HEK293 (cell line): ENCODE data around the gene TPCN2.

Experiments used
- CTCF ChIA-PET: fragments of 350-600 bp; formaldehyde crosslinking; extraction: SDS; loops from one replicate; lab custom pipeline; 2021; ENCODE audit warnings: antibody characterized with exemption; lab: Yijun Ruan, JAX
- POLR2A ChIA-PET: fragments of 300-600 bp; formaldehyde crosslinking; extraction: SDS; loops from one replicate; lab custom pipeline; 2020; ENCODE audit warnings: antibody characterized with exemption, inconsistent platforms; lab: Yijun Ruan, JAX
- H3K27ac ChIP-seq: fragments of 200-500 bp; sonication (Bioruptor generic); 2 replicates; pipeline ENCODE4 v1.5.1; 2014; ENCODE audit warnings: low read depth, low read length, control low read depth, inconsistent platforms; ENCODE audit errors: extremely low read depth
- H3K36me3 ChIP-seq, 2 experiments: fragments of 200-500 bp in 1 of 2; sonication (Bioruptor generic) in 1 of 2; 1 replicate in 1 of 2; 2 replicates in 1 of 2; pipeline ENCODE4 v1.5.1; 2014 to 2017; ENCODE audit warnings: inconsistent platforms in 2 of 2, low read length in 2 of 2; ENCODE audit not compliant: control insufficient read depth in 2 of 2, insufficient read depth in 1 of 2
- H3K4me1 ChIP-seq: fragments of 200-500 bp; sonication (Bioruptor generic); 2 replicates; pipeline ENCODE4 v1.5.1; 2014; ENCODE audit warnings: mild to moderate bottlenecking, low read length, inconsistent platforms; ENCODE audit not compliant: control insufficient read depth, insufficient read depth
- H3K4me3 ChIP-seq: 2 replicates; pipeline ENCODE4 v1.5.1; 2011; ENCODE audit warnings: low read depth, mild to moderate bottlenecking, control low read depth, low read length, moderate library complexity
- H3K9me3 ChIP-seq: fragments of 200-500 bp; sonication (Bioruptor generic); 2 replicates; pipeline ENCODE4 v1.5.1; 2014; ENCODE audit warnings: low read depth, low read length, inconsistent platforms; ENCODE audit not compliant: control insufficient read depth, insufficient read depth
- GLI4 ChIP-seq: fragments of 450-650 bp; formaldehyde crosslinking; IDR thresholded peaks from 2 replicates; pipeline ENCODE4 v1.5.1; 2016; ENCODE audit warnings: missing biosample characterization, missing genetic modification characterization
- KLF1 ChIP-seq: fragments of 450-650 bp; formaldehyde crosslinking; IDR thresholded peaks from 2 replicates; pipeline ENCODE4 v1.5.1; 2016; ENCODE audit warnings: missing biosample characterization, missing genetic modification characterization
- ZNF501 ChIP-seq: fragments of 450-650 bp; formaldehyde crosslinking; IDR thresholded peaks from 2 replicates; pipeline ENCODE4 v1.5.1; 2016; ENCODE audit warnings: missing biosample characterization, missing genetic modification characterization
- ZNF514 ChIP-seq: fragments of 450-650 bp; formaldehyde crosslinking; IDR thresholded peaks from 2 replicates; pipeline ENCODE4 v1.5.1; 2016; ENCODE audit warnings: missing biosample characterization, missing genetic modification characterization
- ZNF664 ChIP-seq: fragments of 450-650 bp; formaldehyde crosslinking; IDR thresholded peaks from 2 replicates; pipeline ENCODE4 v1.5.1; 2016; ENCODE audit warnings: missing biosample characterization, missing genetic modification characterization
- ZNF670 ChIP-seq: fragments of 450-650 bp; formaldehyde crosslinking; IDR thresholded peaks from 2 replicates; pipeline ENCODE4 v1.5.1; 2016; ENCODE audit warnings: missing biosample characterization, missing genetic modification characterization, low read depth
- ZNF701 ChIP-seq: fragments of 450-650 bp; formaldehyde crosslinking; IDR thresholded peaks from 2 replicates; pipeline ENCODE4 v1.5.1; 2016; ENCODE audit warnings: missing biosample characterization, missing genetic modification characterization
- ZNF777 ChIP-seq: fragments of 450-650 bp; formaldehyde crosslinking; IDR thresholded peaks from 2 replicates; pipeline ENCODE4 v1.5.1; 2017; ENCODE audit warnings: missing biosample characterization, missing genetic modification characterization, borderline replicate concordance
- TF ChIP-seq, protein P1 (sequence below): fragments of 450-650 bp; formaldehyde crosslinking; IDR thresholded peaks from 2 replicates; pipeline ENCODE4 v1.5.1; 2016; ENCODE audit warnings: missing biosample characterization, missing genetic modification characterization
- TF ChIP-seq, protein P2 (sequence below): fragments of 450-650 bp; formaldehyde crosslinking; IDR thresholded peaks from 2 replicates; pipeline ENCODE4 v1.5.1; 2016; ENCODE audit warnings: missing biosample characterization, missing genetic modification characterization, borderline replicate concordance
- TF ChIP-seq, protein P3 (sequence below): fragments of 450-650 bp; formaldehyde crosslinking; IDR thresholded peaks from 2 replicates; pipeline ENCODE4 v1.5.1; 2016; ENCODE audit warnings: missing biosample characterization, missing genetic modification characterization

The TPCN2 gene

DNA sequence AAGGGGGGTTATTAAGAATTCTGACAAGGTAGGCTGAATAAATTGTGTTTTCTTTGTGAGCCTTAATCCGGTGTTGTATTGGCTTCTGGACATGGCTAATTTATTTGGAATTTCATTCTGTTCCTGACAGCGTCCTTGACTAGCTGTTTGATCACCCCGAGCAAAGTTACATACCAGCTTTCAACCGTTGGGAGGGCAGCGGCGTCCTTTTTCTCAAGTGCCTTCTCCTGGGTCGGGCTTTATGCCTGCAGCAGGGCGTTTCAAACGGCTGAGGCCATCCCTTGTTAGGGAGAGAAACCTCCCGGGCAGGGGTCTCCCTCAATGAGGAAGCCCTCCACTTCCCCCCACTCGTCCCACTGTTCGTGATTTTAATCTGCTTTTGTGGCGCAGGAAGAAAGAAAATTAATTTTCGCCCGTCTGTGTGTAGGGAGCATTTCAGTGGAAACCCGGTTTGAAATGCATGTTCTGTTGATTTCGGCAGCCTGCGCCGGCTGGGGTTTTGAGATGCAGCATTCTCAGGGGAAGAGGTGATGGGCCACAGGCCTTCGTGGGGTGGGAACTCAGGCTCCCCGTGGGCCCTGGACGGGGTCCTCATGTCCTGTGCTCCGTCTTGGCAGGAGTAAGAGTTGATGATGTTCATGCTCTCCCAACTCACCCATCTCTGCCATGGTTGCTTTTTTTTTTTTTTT, 104.1 kb downstream of the TPCN2 start:
- no peak overlapping the region for H3K4me3 ChIP-seq
- no peak for TF ChIP-seq ZNF701 (tag by site-specific recombination)
- no peak for TF ChIP-seq GLI4 (tag by site-specific recombination)
- no peak for TF ChIP-seq KLF1 (tag by site-specific recombination)
- TF ChIP-seq ZNF514 (tag by site-specific recombination), result no peak
- TF ChIP-seq, protein P1, sequence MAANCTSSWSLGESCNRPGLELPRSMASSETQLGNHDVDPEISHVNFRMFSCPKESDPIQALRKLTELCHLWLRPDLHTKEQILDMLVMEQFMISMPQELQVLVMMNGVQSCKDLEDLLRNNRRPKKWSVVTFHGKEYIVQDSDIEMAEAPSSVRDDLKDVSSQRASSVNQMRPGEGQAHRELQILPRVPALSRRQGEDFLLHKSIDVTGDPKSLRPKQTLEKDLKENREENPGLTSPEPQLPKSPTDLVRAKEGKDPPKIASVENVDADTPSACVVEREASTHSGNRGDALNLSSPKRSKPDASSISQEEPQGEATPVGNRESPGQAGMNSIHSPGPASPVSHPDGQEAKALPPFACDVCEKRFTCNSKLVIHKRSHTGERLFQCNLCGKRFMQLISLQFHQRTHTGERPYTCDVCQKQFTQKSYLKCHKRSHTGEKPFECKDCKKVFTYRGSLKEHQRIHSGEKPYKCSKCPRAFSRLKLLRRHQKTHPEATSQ, result no peak
- no peak for TF ChIP-seq ZNF664
- TF ChIP-seq ZNF501 (tag by site-specific recombination), result no peak
- TF ChIP-seq, all 188 proteins: peak for 0
- ChIA-PET CTCF (interaction anchor here (0.6 kb wide), 2 partner anchors 21 to 278 kb away, joined by 3 read pairs; no protein-coding TSS in a partner anchor), POLR2A (interaction anchor here (0.6 to 0.7 kb wide), 4 partner anchors 21 to 922 kb away, joined by 3 to 6 read pairs (median 4); no protein-coding TSS in a partner anchor)
- Histone ChIP-seq H3K27ac (no peak overlapping the region), H3K4me1 (no peaks in the 10 kb centered on the region), H3K36me3 (no peaks in the 10 kb centered on the region), H3K9me3 (no peaks in the 10 kb centered on the region)

DNA sequence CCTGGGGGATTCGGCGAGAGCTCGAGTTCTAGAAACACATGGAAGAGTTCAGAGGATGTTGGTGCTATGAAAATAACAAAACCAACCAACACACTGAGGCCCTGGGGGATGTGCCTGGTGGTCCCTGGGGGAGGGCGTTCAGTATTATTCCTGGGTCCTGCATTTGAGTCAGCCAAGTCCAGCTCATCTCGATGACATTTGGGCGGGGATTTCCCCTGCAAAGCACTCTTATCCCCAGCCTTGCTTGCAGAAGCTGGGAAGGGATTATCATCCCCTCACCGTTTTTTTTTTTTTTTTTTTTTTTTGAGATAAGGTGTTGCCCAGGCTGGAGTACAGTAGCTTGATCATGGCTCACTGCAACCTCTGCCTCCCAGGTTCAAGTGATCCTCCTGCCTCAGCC, 104.9 kb downstream of the TPCN2 start:
- no peaks in the 10 kb centered on the region for H3K36me3 ChIP-seq
- TF ChIP-seq ZNF777, result no peak
- TF ChIP-seq, protein P2, sequence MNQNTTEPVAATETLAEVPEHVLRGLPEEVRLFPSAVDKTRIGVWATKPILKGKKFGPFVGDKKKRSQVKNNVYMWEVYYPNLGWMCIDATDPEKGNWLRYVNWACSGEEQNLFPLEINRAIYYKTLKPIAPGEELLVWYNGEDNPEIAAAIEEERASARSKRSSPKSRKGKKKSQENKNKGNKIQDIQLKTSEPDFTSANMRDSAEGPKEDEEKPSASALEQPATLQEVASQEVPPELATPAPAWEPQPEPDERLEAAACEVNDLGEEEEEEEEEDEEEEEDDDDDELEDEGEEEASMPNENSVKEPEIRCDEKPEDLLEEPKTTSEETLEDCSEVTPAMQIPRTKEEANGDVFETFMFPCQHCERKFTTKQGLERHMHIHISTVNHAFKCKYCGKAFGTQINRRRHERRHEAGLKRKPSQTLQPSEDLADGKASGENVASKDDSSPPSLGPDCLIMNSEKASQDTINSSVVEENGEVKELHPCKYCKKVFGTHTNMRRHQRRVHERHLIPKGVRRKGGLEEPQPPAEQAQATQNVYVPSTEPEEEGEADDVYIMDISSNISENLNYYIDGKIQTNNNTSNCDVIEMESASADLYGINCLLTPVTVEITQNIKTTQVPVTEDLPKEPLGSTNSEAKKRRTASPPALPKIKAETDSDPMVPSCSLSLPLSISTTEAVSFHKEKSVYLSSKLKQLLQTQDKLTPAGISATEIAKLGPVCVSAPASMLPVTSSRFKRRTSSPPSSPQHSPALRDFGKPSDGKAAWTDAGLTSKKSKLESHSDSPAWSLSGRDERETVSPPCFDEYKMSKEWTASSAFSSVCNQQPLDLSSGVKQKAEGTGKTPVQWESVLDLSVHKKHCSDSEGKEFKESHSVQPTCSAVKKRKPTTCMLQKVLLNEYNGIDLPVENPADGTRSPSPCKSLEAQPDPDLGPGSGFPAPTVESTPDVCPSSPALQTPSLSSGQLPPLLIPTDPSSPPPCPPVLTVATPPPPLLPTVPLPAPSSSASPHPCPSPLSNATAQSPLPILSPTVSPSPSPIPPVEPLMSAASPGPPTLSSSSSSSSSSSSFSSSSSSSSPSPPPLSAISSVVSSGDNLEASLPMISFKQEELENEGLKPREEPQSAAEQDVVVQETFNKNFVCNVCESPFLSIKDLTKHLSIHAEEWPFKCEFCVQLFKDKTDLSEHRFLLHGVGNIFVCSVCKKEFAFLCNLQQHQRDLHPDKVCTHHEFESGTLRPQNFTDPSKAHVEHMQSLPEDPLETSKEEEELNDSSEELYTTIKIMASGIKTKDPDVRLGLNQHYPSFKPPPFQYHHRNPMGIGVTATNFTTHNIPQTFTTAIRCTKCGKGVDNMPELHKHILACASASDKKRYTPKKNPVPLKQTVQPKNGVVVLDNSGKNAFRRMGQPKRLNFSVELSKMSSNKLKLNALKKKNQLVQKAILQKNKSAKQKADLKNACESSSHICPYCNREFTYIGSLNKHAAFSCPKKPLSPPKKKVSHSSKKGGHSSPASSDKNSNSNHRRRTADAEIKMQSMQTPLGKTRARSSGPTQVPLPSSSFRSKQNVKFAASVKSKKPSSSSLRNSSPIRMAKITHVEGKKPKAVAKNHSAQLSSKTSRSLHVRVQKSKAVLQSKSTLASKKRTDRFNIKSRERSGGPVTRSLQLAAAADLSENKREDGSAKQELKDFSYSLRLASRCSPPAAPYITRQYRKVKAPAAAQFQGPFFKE (tag by site-specific recombination), result no peak
- TF ChIP-seq, protein P3, sequence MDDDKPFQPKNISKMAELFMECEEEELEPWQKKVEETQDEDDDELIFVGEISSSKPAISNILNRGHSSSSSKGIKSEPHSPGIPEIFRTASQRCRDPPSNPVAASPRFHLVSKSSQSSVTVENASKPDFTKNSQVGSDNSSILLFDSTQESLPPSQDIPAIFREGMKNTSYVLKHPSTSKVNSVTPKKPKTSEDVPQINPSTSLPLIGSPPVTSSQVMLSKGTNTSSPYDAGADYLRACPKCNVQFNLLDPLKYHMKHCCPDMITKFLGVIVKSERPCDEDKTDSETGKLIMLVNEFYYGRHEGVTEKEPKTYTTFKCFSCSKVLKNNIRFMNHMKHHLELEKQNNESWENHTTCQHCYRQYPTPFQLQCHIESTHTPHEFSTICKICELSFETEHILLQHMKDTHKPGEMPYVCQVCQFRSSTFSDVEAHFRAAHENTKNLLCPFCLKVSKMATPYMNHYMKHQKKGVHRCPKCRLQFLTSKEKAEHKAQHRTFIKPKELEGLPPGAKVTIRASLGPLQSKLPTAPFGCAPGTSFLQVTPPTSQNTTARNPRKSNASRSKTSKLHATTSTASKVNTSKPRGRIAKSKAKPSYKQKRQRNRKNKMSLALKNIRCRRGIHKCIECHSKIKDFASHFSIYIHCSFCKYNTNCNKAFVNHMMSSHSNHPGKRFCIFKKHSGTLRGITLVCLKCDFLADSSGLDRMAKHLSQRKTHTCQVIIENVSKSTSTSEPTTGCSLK (tag by site-specific recombination), result no peak
- no peak for TF ChIP-seq ZNF670 (tag by site-specific recombination)
- TF ChIP-seq, all 188 proteins: peak for 0
- Histone ChIP-seq H3K4me3 (no peak overlapping the region), H3K4me1 (no peaks in the 10 kb centered on the region), H3K27ac (no peak overlapping the region), H3K9me3 (no peaks in the 10 kb centered on the region)
- ChIA-PET CTCF (interaction anchor here (0.6 to 1.0 kb wide), 2 partner anchors 22 kb away, joined by 3 read pairs; no protein-coding TSS in a partner anchor), POLR2A (interaction anchor here (0.6 to 0.7 kb wide), 2 partner anchors 52 to 202 kb away, joined by 5 to 6 read pairs; no protein-coding TSS in a partner anchor)
